HG03025 (cell line): ENCODE results near the gene RHD.
"Not testable (repeated sequence)": the region's sequence is repeated elsewhere in the genome, so short reads cannot be mapped to it uniquely, and the experiment has no call there.

Experiments
- ATAC-seq: cut with Tn5 transposase; IDR thresholded peaks from one replicate; pipeline ENCODE4 v1.9.1; 2021; ENCODE audit warnings: mild to moderate bottlenecking, moderate library complexity; ENCODE audit not compliant: unreplicated experiment, low FRiP score

RHD gene

GRCh38 chr1:25347556-25347955, 75.2 kb downstream of the RHD start:
- no peak for ATAC-seq

- ATAC-seq, result no peak
Measured at GRCh38 chr1:25349606-25350005, 77.3 kb downstream of the RHD start.

GRCh38 chr1:25355841-25356395, 83.6 kb downstream of the RHD start:
- no peak for ATAC-seq

GRCh38 chr1:25356441-25356840, 84.1 kb downstream of the RHD start:
- no peak for ATAC-seq

GRCh38 chr1:25356848-25357247, 84.5 kb downstream of the RHD start:
- no peak for ATAC-seq

- ATAC-seq, result no peak
Measured at GRCh38 chr1:25360596-25361581, 88.6 kb downstream of the RHD start.

- ATAC-seq, result no peak
Measured at GRCh38 chr1:25361901-25362300, 89.6 kb downstream of the RHD start.

GRCh38 chr1:25362634-25363559, 90.6 kb downstream of the RHD start:
- ATAC-seq, result not testable (repeated sequence)

GRCh38 chr1:25369241-25369640, 96.9 kb downstream of the RHD start:
- no peak for ATAC-seq

GRCh38 chr1:25369691-25370271, 97.5 kb downstream of the RHD start:
- not testable (repeated sequence) for ATAC-seq

GRCh38 chr1:25371757-25372156, 99.4 kb downstream of the RHD start:
- not testable (repeated sequence) for ATAC-seq

GRCh38 chr1:25378367-25378766, 106.1 kb downstream of the RHD start:
- ATAC-seq, result not testable (repeated sequence)
